Measurements from ENCODE around the gene NHLRC4.

The NHLRC4 gene

GRCh38 chr16:554640-555365 is 12.0 kb upstream of the NHLRC4 start:
- DNase-seq, result no peak

DNA sequence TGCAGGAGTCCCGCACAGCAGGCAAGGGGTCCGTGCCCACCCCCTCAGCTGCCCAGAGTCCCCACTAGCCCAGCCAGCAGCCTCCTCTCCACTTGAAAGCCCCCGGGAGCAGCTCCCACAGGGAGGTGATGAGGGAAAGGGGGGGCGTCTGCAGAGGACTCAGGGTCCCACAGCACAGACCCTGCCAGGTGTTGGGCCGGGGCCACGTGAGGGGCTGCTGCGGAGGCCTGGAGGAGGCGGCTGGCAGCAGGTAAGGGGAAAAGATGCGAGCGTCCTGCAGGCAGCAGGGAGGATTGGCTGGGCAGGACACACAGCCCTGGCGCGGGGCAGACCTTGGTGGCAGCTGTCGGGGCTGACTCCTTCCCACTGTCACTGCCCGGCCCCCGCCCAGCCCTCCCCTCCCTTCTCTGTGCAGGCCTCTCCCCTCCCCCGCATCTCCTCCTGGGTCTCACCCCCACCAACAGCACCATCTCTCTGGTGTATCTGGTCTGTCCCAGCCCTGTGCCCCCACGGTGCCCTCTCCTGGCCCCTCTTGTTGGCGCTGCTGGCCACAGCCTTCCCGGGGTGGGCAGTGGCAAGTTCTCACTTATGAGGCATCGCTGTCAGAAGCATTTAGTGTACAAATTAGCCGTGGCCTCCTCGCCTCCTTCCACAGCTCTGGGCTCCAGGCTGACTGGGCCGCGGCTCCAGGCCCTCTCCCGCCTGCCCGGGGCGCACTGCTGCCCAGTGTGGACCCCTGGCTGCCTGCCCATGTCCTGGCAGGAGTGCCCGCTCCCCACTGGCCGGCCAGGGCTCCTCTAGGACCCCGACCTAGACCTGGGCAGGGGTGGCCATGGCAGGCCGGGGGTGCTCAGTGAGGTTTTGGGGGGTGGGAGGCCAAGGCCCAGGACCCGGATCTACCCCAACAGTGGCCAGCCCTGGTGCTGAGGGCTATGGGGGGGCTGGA is 11.0 kb upstream of the NHLRC4 start:
- no peak for DNase-seq

DNA sequence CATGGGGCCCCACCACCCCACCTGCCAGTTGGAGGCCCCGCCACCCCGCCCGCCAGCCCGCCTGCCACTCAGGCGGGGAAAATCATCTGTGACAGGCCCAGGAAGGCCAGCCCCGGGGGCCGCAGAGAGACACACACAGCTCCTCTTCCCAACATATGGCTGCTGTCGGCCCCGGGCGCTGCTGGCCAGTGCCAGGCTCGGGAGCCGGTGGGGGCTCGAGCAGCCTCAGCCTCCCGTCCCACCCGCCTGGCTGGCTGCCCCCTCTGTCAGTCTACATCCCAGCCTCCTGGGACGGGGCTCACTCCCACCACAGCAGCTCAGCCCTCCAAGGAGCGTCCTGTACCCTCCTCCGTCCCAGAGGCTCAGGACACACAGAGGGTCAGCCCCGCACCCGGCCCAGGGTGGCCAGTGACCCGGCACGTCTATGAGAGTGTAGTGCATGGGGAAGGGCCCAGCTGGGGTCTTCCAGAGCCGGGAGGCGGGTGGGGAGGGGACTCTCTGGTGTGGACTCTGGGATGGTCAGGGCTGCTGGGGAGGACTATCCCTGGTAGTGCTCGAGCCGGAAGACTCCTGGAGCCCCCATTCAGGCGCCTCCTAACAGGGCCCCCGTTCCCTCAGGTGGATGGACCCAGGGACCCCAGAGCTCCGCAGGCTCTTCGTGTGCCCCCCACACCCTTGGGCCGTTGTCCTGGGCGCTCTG is 10.2 kb upstream of the NHLRC4 start:
- DNase-seq, result no peak

GRCh38 chr16:557463-558297 is 9.1 kb upstream of the NHLRC4 start:
- DNase-seq, result no peak

GRCh38 chr16:558298-559020 is 8.3 kb upstream of the NHLRC4 start:
- no peak for DNase-seq

GRCh38 chr16:559021-559380 is 7.8 kb upstream of the NHLRC4 start:
- no peak for DNase-seq

DNA sequence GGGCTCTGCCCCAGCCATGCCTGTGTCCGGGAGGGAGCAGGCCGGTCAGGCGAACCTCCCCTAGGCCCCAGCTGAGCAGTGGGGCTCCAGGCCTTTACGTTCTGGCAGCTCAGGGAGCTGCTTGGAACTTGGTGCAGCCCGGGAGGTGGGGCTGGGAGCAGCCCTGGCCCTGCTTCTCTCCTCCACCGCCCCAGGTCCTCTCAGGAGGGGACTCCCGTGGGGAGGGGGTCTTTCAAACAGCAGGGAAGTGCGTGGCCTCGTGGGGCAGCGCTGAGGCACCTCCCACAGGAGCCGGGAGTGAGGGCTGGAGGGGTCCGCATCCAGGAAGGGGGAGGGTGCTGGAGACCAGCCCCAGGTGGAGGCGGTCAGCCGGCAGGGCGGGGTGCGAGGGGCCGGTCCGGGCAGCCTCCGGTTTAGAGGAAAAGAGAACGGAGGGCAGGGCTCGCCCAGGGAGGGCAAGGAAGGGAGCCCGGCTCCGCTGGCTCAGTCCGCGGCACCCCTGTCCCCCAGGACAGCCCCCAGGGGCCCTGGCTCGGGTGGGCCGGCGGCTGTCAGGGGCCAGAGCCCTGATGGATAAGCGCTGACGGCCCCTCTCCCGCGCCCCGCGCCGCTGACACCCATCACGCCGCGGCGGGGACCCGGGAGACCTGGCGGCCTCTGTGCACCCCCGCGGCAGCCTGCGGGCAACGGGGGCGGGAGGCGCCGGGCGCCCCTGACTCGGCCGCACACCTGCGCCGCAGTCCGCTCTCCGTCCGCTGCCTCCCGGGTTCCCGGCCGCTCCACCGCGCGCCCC is 7.2 kb upstream of the NHLRC4 start:
- no peak for DNase-seq

DNA sequence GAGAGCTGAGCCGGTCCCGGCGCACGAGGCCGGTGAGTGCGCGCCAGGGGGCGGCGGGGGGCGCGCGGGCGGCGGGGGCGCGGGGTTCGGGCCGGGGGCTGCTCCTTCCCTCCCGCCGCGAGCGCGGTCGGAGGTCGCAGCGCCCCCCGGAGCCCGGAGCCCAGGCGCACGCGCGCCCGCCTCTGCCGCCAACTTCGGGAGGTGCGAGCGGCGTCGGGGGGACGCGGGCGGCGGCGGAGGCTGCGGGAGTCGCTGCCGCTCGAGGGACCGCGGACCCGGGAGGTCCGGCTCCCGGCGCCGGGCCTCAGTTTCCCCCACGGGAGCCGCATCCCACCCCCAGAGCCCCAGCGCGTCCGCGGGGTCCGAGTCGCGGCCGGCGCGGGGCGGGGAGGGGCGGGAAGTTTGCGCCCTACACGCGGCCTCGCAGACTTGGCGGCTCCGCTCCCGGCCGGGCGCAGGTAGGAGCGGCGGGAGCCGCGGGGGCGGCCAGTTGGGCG is 6.6 kb upstream of the NHLRC4 start, which contains the start of gene PRR35:
Gene PRR35, plus strand, starts transcription at position 191 of the 497 bp plus-strand sequence. CDS start 2,901 bp downstream, outside the sequence.
- no peak for DNase-seq

- DNase-seq, result no peak
Measured at GRCh38 chr16:560701-561412, 5.9 kb upstream of the NHLRC4 start.

DNA sequence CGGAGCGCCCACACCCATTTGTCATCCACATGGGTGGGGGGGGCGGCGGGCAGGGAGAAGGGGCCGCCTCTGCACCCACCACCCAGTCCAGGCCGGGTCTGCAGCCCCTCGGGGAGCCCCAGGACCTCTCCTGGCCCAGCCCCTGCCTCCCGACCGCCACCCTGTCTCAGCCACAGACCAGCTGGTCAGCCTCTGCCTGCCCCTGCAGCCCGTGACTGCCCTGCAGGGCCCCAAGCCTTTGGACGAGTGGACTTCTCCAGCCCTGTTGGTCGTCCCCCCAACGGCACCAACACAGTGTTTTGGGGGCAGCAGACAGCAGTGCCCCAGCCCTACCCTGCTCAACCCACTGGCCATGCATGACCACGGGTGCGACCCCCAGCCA is 5.4 kb upstream of the NHLRC4 start:
- DNase-seq, result no peak

- no peak for DNase-seq
Measured at GRCh38 chr16:561957-562938, 4.6 kb upstream of the NHLRC4 start.

DNA sequence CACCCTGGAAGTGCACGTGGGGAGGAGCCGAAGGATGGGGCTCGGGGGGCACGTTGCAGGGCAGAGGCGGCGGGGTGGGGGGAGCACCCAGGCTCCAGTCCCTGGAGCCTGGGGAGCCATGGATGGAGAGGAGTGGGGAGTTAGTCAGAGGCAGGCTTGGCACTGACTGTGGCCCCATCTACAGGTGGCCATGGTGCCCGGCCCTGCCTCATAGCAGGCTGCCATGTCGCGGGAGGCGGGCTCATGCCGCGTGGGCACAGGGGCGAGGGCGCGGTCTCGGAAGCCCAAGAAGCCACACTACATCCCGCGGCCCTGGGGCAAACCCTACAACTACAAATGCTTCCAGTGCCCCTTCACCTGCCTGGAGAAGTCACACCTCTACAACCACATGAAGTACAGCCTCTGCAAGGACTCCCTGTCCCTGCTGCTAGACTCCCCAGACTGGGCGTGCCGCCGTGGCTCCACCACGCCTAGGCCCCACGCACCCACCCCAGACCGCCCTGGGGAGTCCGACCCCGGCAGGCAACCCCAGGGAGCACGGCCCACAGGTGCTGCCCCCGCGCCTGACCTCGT is 3.6 kb upstream of the NHLRC4 start:
- no peak for DNase-seq

GRCh38 chr16:564690-565418 is 2.0 kb upstream of the NHLRC4 start:
- DNase-seq, result no peak

DNA sequence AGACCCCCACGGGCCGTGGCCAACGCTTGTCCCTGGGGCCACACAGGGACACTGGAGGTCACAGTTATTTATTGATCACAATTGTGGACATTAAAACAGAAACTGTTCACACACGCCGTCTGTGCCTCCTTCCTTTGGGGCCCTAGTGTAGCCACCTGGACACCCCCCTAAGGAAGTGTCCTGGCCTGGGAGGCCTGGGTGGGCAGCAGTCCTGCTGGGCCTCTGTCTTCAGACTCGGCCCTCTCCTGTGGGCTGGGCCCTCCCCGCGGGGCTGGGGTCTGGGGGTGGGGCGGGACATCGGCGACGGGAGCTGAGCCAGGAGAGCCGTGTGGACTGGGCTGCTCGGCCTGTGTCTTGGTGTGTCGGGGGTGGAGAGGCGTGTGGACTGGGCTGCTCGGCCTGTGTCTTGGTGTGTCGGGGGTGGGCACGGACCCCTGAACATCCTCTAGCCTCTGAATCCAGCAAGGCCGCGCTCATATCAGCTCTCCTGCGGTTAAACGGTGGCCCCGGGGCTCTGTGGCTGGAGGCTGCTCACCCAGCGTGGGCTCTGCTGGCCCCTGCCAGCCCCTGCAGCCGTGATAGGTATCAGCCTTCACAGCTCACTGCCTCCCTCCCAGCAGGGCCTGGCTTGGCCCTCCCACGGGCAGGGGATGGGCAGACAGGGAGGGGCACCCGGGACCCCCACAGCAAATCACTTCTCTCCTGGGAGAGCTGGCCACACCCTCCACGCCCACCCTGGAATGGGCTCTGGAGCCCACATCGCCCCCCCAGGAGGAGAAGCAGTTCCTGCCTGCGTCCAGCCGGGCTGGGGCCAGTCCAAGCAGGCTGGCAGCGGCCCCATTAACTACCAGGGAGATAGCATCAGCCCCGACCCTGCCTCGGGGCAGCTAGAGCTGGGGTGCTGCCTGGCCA is 1.1 kb upstream of the NHLRC4 start:
- DNase-seq, result no peak

- DNase-seq, result no peak
Measured at GRCh38 chr16:567373-568256, 810 bp downstream of the NHLRC4 start.
